HK-2 (cell line): Measurements from ENCODE around the gene SH3BP2.

ENCODE experiments used
- DNase-seq: peaks from one replicate; pipeline ENCODE4 v3.0.0-alpha.2; 2018; ENCODE audit not compliant: unreplicated experiment

SH3BP2 gene

GRCh38 chr4:2792711-2793585 lies at the start of gene SH3BP2:
TSS of gene SH3BP2 (plus strand) at chr4:2793085. CDS start at chr4:2820618, 27,533 bp downstream.
- DNase-seq = peak; percentile 90

- DNase-seq = no peak
Observed at GRCh38 chr4:2743518-2744445, 49.1 kb upstream of the SH3BP2 start.

- no peak for DNase-seq
Observed at GRCh38 chr4:2744576-2745270, 48.2 kb upstream of the SH3BP2 start.

- no peak for DNase-seq
Observed at GRCh38 chr4:2745516-2745915, 47.4 kb upstream of the SH3BP2 start.

- peak; percentile 87 for DNase-seq
Observed at GRCh38 chr4:2745981-2746806, 46.7 kb upstream of the SH3BP2 start.

GRCh38 chr4:2746891-2747695 lies 45.8 kb upstream of the SH3BP2 start:
- DNase-seq = no peak

GRCh38 chr4:2750719-2751605 lies 41.9 kb upstream of the SH3BP2 start:
- no peak for DNase-seq

GRCh38 chr4:2753436-2753835 lies 39.4 kb upstream of the SH3BP2 start:
- DNase-seq = no peak

- DNase-seq = no peak
Observed at GRCh38 chr4:2754848-2755819, 37.8 kb upstream of the SH3BP2 start.

GRCh38 chr4:2755821-2756690 lies 36.8 kb upstream of the SH3BP2 start, which contains the start of gene TNIP2:
TSS of gene TNIP2 (minus strand) at chr4:2756336. CDS start at chr4:2756289, 47 bp downstream.
- DNase-seq = peak; percentile 92

GRCh38 chr4:2756691-2757350 lies 36.1 kb upstream of the SH3BP2 start:
- no peak for DNase-seq

- no peak for DNase-seq
Observed at GRCh38 chr4:2757426-2757825, 35.5 kb upstream of the SH3BP2 start.

GRCh38 chr4:2761035-2761923 lies 31.6 kb upstream of the SH3BP2 start:
- no peak for DNase-seq

- DNase-seq = no peak
Observed at GRCh38 chr4:2762048-2762447, 30.8 kb upstream of the SH3BP2 start.
